ENCODE results near the gene C19orf47. TPM values are rescaled to one million over a fixed set of nuclear protein-coding genes. Genes with fewer than 3 reads are reported as not detected.

Gene C19orf47
- total RNA-seq, 2 donors from 2014 or later, result 20.8 to 27.3 TPM

DNA sequence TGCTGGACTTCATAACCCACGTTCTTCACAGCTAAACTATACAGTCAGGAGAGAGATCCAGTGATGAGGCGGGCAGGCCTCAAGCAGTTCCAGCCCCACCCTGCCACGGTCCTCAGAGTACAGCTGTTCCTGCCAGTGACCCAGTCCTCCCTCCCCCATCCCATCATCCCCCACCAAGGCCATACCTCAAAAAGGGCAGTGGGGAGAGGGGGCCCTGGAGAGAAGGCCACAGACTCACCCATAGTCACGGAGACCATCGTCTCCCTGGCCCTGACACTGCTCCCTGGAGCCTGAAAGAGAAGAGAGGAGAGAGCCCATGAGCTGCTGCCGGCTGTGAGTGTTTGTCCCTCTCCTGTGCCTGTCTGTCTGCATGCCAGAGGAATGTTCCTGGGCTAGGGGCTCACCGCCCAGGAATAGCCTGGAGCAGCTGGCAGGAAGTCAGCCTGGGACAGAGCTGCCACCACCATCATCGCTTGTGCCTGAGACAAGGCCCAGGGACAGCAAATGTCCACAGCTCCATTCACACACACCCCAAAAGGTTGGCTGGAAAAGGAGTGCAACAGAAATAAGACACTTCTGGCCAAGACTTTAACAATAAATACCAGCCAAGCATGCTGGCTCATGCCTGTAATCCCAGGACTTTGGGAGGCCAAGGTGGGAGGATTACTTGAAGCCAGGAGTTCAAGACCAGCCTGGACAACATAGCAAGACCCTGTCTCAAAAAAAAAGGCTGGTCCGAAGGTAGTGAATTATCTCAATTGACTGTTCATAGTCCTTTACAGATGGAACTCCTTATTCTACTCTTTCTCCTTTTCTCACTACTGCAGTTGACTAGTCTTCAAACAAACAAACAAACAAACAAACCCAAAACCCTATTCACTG, 6.4 kb downstream of the C19orf47 start:
- H3K27me3 ChIP-seq (replicated peaks; ENCODE audit: insufficient read depth), result no peaks in the 10 kb centered on the region
- H3K36me3 ChIP-seq, result no peaks in the 10 kb centered on the region
- DNase-seq (ENCODE audit: low spot score), result peak; percentile 83
- no peaks in the 10 kb centered on the region for H3K9me3 ChIP-seq
- WGBS, result 33% methylated on average over 9 of the region's 9 CpGs
- H3K27ac ChIP-seq, result peak overlapping the region; percentile 47 to 75
- TF ChIP-seq POLR2AphosphoS5 (IDR thresholded peaks at IDR 0.05) (peak; percentile 77), CTCF (IDR thresholded peaks at IDR 0.05) (no peak)
- H3K4me3 ChIP-seq, result no peak overlapping the region
- no peaks in the 10 kb centered on the region for H3K4me1 ChIP-seq (replicated peaks)
- intact Hi-C loops (cut with DNase I), result no loop called here

- Histone ChIP-seq H3K27me3 (replicated peaks; ENCODE audit: insufficient read depth) (no peaks in the 10 kb centered on the region), H3K4me3 (no peak overlapping the region), H3K27ac (no peak overlapping the region), H3K36me3 (no peaks in the 10 kb centered on the region), H3K4me1 (replicated peaks) (no peaks in the 10 kb centered on the region), H3K9me3 (no peaks in the 10 kb centered on the region)
- no peak for DNase-seq (ENCODE audit: low spot score)
- TF ChIP-seq POLR2A (IDR thresholded peaks at IDR 0.05) (no peak), CTCF (IDR thresholded peaks at IDR 0.05) (no peak), POLR2AphosphoS5 (IDR thresholded peaks at IDR 0.05) (no peak)
- WGBS, result 97% methylated on average over 4 of the region's 4 CpGs
- intact Hi-C loops (cut with DNase I), result no loop called here
Measured at GRCh38 chr19:40339018-40339728, 9.0 kb downstream of the C19orf47 start.

DNA sequence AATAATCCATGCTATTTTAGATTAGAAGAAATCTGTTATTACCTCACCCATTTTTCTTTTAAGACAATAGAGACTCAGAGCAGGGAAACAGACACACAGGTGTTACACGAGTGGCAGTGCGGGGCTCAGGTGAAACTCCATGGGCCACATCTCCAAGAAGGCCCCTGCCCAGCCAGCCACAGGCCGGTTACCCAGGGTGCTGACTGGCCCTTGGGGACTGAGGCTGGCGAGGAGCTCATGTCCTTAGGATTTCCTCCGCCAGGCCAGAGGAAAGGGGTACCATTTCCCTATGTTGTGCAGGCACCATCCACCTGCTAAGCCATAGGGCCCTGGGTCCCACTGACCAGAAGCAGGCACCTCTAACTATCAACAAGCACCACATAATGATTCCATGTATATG, 10.6 kb downstream of the C19orf47 start:
- Histone ChIP-seq H3K27me3 (replicated peaks; ENCODE audit: insufficient read depth) (no peaks in the 10 kb centered on the region), H3K4me3 (no peak overlapping the region), H3K27ac (no peak overlapping the region), H3K9me3 (no peaks in the 10 kb centered on the region), H3K4me1 (replicated peaks) (no peaks in the 10 kb centered on the region), H3K36me3 (no peaks in the 10 kb centered on the region)
- DNase-seq (ENCODE audit: low spot score), result no peak
- no peak for TF ChIP-seq CTCF (IDR thresholded peaks at IDR 0.05)
- no peak for TF ChIP-seq POLR2A (IDR thresholded peaks at IDR 0.05)
- no peak for TF ChIP-seq POLR2AphosphoS5 (IDR thresholded peaks at IDR 0.05)
- 93% methylated on average over 5 of the region's 5 CpGs for WGBS
- intact Hi-C loops (cut with DNase I), result no loop called here

DNA sequence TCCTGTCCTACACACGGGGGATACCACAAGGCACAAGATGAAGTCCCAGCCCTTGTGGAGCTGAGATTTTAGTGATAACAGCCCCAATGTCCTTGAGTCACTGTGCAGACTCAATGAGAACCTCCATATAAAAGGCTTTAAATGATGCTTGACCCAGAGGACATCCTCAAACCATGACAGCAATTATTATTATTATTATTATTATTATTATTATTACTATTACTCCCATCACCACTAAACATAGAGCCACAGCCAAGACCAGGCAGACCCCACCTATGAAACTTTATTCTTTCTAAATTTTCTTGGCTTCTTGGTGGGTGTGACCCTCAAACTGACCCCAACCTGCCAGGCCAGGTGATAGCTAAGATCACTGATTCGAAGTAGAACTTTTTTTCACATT, 11.1 kb downstream of the C19orf47 start:
- no peaks in the 10 kb centered on the region for H3K36me3 ChIP-seq

More for the DNA sequence above, 11.1 kb downstream of the C19orf47 start:
- Histone ChIP-seq H3K27me3 (replicated peaks; ENCODE audit: insufficient read depth) (no peaks in the 10 kb centered on the region), H3K4me1 (replicated peaks) (no peaks in the 10 kb centered on the region), H3K9me3 (no peaks in the 10 kb centered on the region), H3K4me3 (no peak overlapping the region), H3K27ac (no peak overlapping the region)
- WGBS, result 74% methylated on average over 2 of the region's 2 CpGs
- no peak for DNase-seq (ENCODE audit: low spot score)
- intact Hi-C loops (cut with DNase I), result no loop called here
- TF ChIP-seq POLR2AphosphoS5 (IDR thresholded peaks at IDR 0.05) (no peak), CTCF (IDR thresholded peaks at IDR 0.05) (no peak), POLR2A (IDR thresholded peaks at IDR 0.05) (no peak)
